K562 (cell line): ENCODE data around the gene APCDD1L. TPM values are rescaled to one million over a fixed set of nuclear protein-coding genes. Genes with fewer than 3 reads are reported as not detected.

Source experiments
- ATAC-seq: fragments of 200-7000 bp; cut with Tn5 transposase; 3 replicates; pipeline ENCODE4 v1.9.1; 2020; ENCODE audit warnings: moderate library complexity
- BruUV-seq: library from RNA; stranded (reverse); fragments of 400-500 nt; replicated peaks from 2 replicates; lab custom pipeline; 2021; lab: Mats Ljungman, UMichigan
- CTCF ChIA-PET: fragments of 300-600 bp; formaldehyde crosslinking; extraction: SDS; loops from one replicate; lab custom pipeline; 2021; ENCODE audit warnings: low intra/inter-chr PET ratio; lab: Yijun Ruan, JAX
- POLR2A ChIA-PET: fragments of 300-600, 350-650 bp; sonication (Branson Sonifier 250); formaldehyde crosslinking; extraction: SDS; loops from one replicate; lab custom pipeline; 2021; ENCODE audit warnings: antibody characterized with exemption, inconsistent platforms; lab: Yijun Ruan, JAX
- DNase-seq, 4 experiments: peaks; one replicate each; pipeline versions ENCODE4 v3.0.0 to v3.0.0-alpha.2; 2011 to 2018; ENCODE audit warnings: low spot score in 3 of 4, mixed read lengths in 3 of 4; ENCODE audit errors: extremely low read depth in 1 of 4
- FAIRE-seq: peaks from 2 replicates; lab custom pipeline; 2011; peaks lifted over from hg19 to GRCh38; lab: Jason Lieb, UNC
- H2AFZ ChIP-seq: 2 replicates; pipeline ENCODE4 v1.6.0; 2011; ENCODE audit warnings: low read depth, low read length, control low read depth, inconsistent platforms
- H3K27ac ChIP-seq: fragments of 200-600 bp; 3 replicates; pipeline ENCODE4 v1.8.0; 2011; ENCODE audit warnings: low read depth, mild to moderate bottlenecking, control low read depth, inconsistent platforms, low read length, moderate library complexity, mixed read lengths; ENCODE audit errors: extremely low read depth
- H3K27me3 ChIP-seq, 2 experiments: fragments of 300-600 bp in 1 of 2; 2 replicates in 1 of 2; 3 replicates in 1 of 2; pipeline versions ENCODE4 v1.6.0 to v1.8.0; 2011; ENCODE audit warnings: inconsistent platforms in 2 of 2, low read length in 2 of 2, mild to moderate bottlenecking in 1 of 2, mixed read lengths in 1 of 2, moderate library complexity in 1 of 2; ENCODE audit not compliant: control insufficient read depth in 2 of 2, insufficient read depth in 2 of 2
- H3K36me3 ChIP-seq: fragments of 300-600 bp; 3 replicates; pipeline ENCODE4 v1.8.0; 2011; ENCODE audit warnings: mild to moderate bottlenecking, low read length, inconsistent platforms; ENCODE audit not compliant: control insufficient read depth, insufficient read depth
- H3K4me1 ChIP-seq, 2 experiments: fragments of 200-600 bp in 1 of 2; replicated peaks in 1 of 2; 2 replicates in 1 of 2; 3 replicates in 1 of 2; pipeline versions ENCODE4 v1.5.1 to v1.8.0; 2011; ENCODE audit warnings: inconsistent platforms in 2 of 2, low read length in 2 of 2, mild to moderate bottlenecking in 1 of 2, mixed read lengths in 1 of 2, moderate library complexity in 1 of 2; ENCODE audit not compliant: control insufficient read depth in 2 of 2, insufficient read depth in 2 of 2
- H3K4me2 ChIP-seq: 2 replicates; pipeline ENCODE4 v1.6.1; 2011; ENCODE audit warnings: low read length, control low read depth, inconsistent platforms, mixed read lengths; ENCODE audit not compliant: insufficient read depth
- H3K4me3 ChIP-seq: fragments of 200-600 bp; sonication (generic), shearing (Covaris generic); 2 replicates; pipeline ENCODE4 v1.5.1; 2016; ENCODE audit warnings: control low read depth, inconsistent platforms
- H3K79me2 ChIP-seq: fragments of 200-600 bp; 3 replicates; pipeline ENCODE4 v1.8.0; 2011; ENCODE audit warnings: low read length, inconsistent platforms; ENCODE audit not compliant: control insufficient read depth, insufficient read depth
- H3K9ac ChIP-seq, 2 experiments: 2 replicates each; pipeline versions ENCODE4 v1.6.0 to v1.6.1; 2011; ENCODE audit warnings: low read depth in 2 of 2, low read length in 2 of 2, control low read depth in 1 of 2, inconsistent platforms in 1 of 2, mild to moderate bottlenecking in 1 of 2, mixed read lengths in 1 of 2; ENCODE audit not compliant: insufficient read depth in 1 of 2
- H3K9me1 ChIP-seq: one replicate; pipeline ENCODE4 v1.6.0; 2011; ENCODE audit warnings: inconsistent platforms, mild to moderate bottlenecking, low read length, moderate library complexity; ENCODE audit not compliant: control insufficient read depth, insufficient read depth
- H3K9me3 ChIP-seq: replicated peaks from 2 replicates; pipeline ENCODE4 v1.5.1; 2011; ENCODE audit warnings: low read depth, low read length, inconsistent platforms; ENCODE audit not compliant: control insufficient read depth, insufficient read depth
- H4K20me1 ChIP-seq: replicated peaks from 2 replicates; pipeline ENCODE4 v1.6.1; 2011; ENCODE audit warnings: low read length, inconsistent platforms, mixed read lengths; ENCODE audit not compliant: control insufficient read depth, insufficient read depth
- CBFA2T3 ChIP-seq: fragments of 450-650 bp; IDR thresholded peaks from 2 replicates; pipeline ENCODE4 v1.6.1; 2017
- CC2D1A ChIP-seq: fragments of 450-650 bp; IDR thresholded peaks from 2 replicates; pipeline ENCODE4 v1.6.1; 2017; ENCODE audit warnings: mild to moderate bottlenecking
- CCAR2 ChIP-seq: fragments of 200-400 bp; formaldehyde crosslinking; IDR thresholded peaks from 2 replicates; pipeline ENCODE4 v1.6.1; 2017; ENCODE audit warnings: mild to moderate bottlenecking, low read depth, low read length
- IFI16 ChIP-seq: fragments of 250-450 bp; sonication (Bioruptor Pico); IDR thresholded peaks from 2 replicates; pipeline ENCODE4 v2.1.2; 2022; ENCODE audit warnings: mild to moderate bottlenecking, inconsistent platforms
- NFYB ChIP-seq: IDR thresholded peaks from 2 replicates; pipeline ENCODE4 v1.6.1; 2011; ENCODE audit warnings: mild to moderate bottlenecking, moderate library complexity; ENCODE audit not compliant: insufficient read length; ENCODE audit errors: extremely low read depth
- TAF9B ChIP-seq: fragments of 450-650 bp; IDR thresholded peaks from 2 replicates; pipeline ENCODE4 v1.6.1; 2018; ENCODE audit warnings: mild to moderate bottlenecking; ENCODE audit not compliant: partially characterized antibody
- TEAD2 ChIP-seq: fragments of 450-650 bp; IDR thresholded peaks from 2 replicates; pipeline ENCODE4 v1.6.1; 2016; ENCODE audit warnings: missing genetic modification characterization, control low read depth, missing compliant biosample characterization
- ZBTB43 ChIP-seq: sonication (generic); formaldehyde crosslinking; IDR thresholded peaks from 2 replicates; pipeline ENCODE4 v1.8.0; 2023; ENCODE audit warnings: mild to moderate bottlenecking, missing genetic modification reagents
- ZNF175 ChIP-seq: fragments of 200-800 bp; sonication (Bioruptor generic); IDR thresholded peaks from 2 replicates; pipeline ENCODE4 v1.6.1; 2016; ENCODE audit warnings: low read depth, mild to moderate bottlenecking, missing genetic modification characterization, missing compliant biosample characterization
- ZNF224 ChIP-seq: sonication (generic); formaldehyde crosslinking; IDR thresholded peaks from 2 replicates; pipeline ENCODE4 v1.8.0; 2022; ENCODE audit warnings: mild to moderate bottlenecking, missing genetic modification reagents
- ZNF3 ChIP-seq: fragments of 250-450 bp; sonication (Bioruptor Pico); IDR thresholded peaks from 2 replicates; pipeline ENCODE4 v1.5.0; 2021; ENCODE audit warnings: mild to moderate bottlenecking, moderate library complexity
- ZNF436 ChIP-seq: fragments of 250-450, 450-650 bp; sonication (Bioruptor Pico); formaldehyde crosslinking; IDR thresholded peaks from 2 replicates; pipeline ENCODE4 v1.7.0; 2020; ENCODE audit warnings: mild to moderate bottlenecking
- ZSCAN29 ChIP-seq: fragments of 450-650 bp; IDR thresholded peaks from 2 replicates; pipeline ENCODE4 v1.6.1; 2017
- WGBS: fragments of 100-300 bp; shearing (Covaris generic); methylation state at CpG from one replicate; pipeline ENCODE4 v1.1.6; 2016; ENCODE audit warnings: low coverage, mixed read lengths; ENCODE audit not compliant: insufficient coverage; ENCODE audit errors: missing lambda C conversion rate; 5-methylcytosine and 5-hydroxymethylcytosine counted together
- in situ Hi-C: fragments of 300-500 bp; cut with MboI; formaldehyde crosslinking; loops from 4 replicates; pipeline ENCODE4 v1.15.0; 2018; ENCODE audit warnings: inconsistent platforms, mixed read lengths
- intact Hi-C: fragments of 100-400 bp; cut with micrococcal nuclease; formaldehyde crosslinking; loops from 2 replicates; pipeline ENCODE4 v1.14.2; 2022
- polyA plus RNA-seq, 8 experiments: library from polyadenylated mRNA; depleted of rRNA in 4 of 8; stranded (reverse) in 5 of 8; unstranded in 3 of 8; fragments of >200 nt; fragmentation: Nextera tagmentation in 2 of 8; fragmentation: Illumina TruSeq in 1 of 8; extraction: Ambion mirVana in 2 of 8; extraction: Trizol in 1 of 8; gene quantifications; 2 replicates each; pipeline versions ENCODE4 v1.2.1 to v1.2.3, GENCODE V29; 2011 to 2014; ENCODE audit warnings: inconsistent platforms in 1 of 8, missing spikeins in 1 of 8
- total RNA-seq, 7 experiments: library from RNA; depleted of rRNA in 6 of 7; stranded (reverse); fragments of >200 nt in 6 of 7; fragmentation: Illumina TruSeq in 2 of 7; extraction: Trizol in 2 of 7; gene quantifications; 2 replicates each; pipeline versions ENCODE4 v1.2.1 to v1.2.3, GENCODE V29; 2011 to 2021; ENCODE audit warnings: low replicate concordance in 1 of 7

The APCDD1L gene
- total and polyA plus RNA-seq, 9 of the 15 experiments (the other 6 are each of a cell fraction or from before 2014, with no cell fraction given): not detected

GRCh38 chr20:58464838-58465237 lies 50.4 kb downstream of the APCDD1L start:
- H3K4me2 ChIP-seq: no peak overlapping the region
- WGBS: 12% methylated on average over 7 of the region's 8 CpGs
- CTCF ChIA-PET: no interaction called here
- H3K9me3 ChIP-seq: no peaks in the 10 kb centered on the region
- TF ChIP-seq TAF9B (no peak), CCAR2 (no peak), ZBTB43 (CRISPR knock-in tag) (no peak), CBFA2T3 (no peak), IFI16 (no peak), ZNF224 (CRISPR knock-in tag) (no peak), ZSCAN29 (no peak), ZNF175 (CRISPR knock-in tag) (no peak), CC2D1A (no peak), TEAD2 (no peak), ZNF436 (no peak), ZNF3 (CRISPR knock-in tag) (no peak), NFYB (no peak)
- intact Hi-C loops: no loop called here
- no peaks in the 10 kb centered on the region for H3K36me3 ChIP-seq
- no peak overlapping the region for H3K4me3 ChIP-seq
- H3K79me2 ChIP-seq: no peaks in the 10 kb centered on the region
- POLR2A ChIA-PET: no interaction called here
- no peak for ATAC-seq
- H4K20me1 ChIP-seq: 0 out of 2 replicates have a peak, but pooled peaks cover 3% of the 10 kb centered on the region
- no peak overlapping the region for H2AFZ ChIP-seq
- FAIRE-seq: no peak
- H3K9me1 ChIP-seq: peaks cover 3% of the 10 kb centered on the region
- BruUV-seq: no TSS peak
- no peak overlapping the region for H3K27ac ChIP-seq
- H3K27me3 ChIP-seq: peaks cover 16 to 37% of the 10 kb centered on the region in 2 experiments; a peak in 4 of 5 replicates
- H3K9ac ChIP-seq: no peak overlapping the region
- in situ Hi-C loops: no loop called here
- DNase-seq: no peak
- peaks cover 0 to 20% of the 10 kb centered on the region in 2 experiments; a peak in 2 of 5 replicates for H3K4me1 ChIP-seq
